Umbilical cord (tissue), 2 donors: ENCODE data around the gene EXTL1. TPM values are rescaled to one million over a fixed set of nuclear protein-coding genes. Genes with fewer than 3 reads are reported as not detected.
A peak's percentile ranks its signal among the peaks of the same experiment; 100 is the strongest.

Source experiments
- DNase-seq: peaks from one replicate; pipeline ENCODE4 v3.0.0-alpha.2; 2015; ENCODE audit warnings: low spot score
- total RNA-seq: library from RNA; depleted of rRNA; stranded (reverse); fragments of >200 nt; gene quantifications from one replicate; pipeline ENCODE4 v1.2.3, GENCODE V29; 2014; ENCODE audit warnings: low replicate concordance; ENCODE audit not compliant: insufficient read depth

Gene EXTL1
- total RNA-seq, 1 donor from 2014 or later: 0.48 TPM

DNA sequence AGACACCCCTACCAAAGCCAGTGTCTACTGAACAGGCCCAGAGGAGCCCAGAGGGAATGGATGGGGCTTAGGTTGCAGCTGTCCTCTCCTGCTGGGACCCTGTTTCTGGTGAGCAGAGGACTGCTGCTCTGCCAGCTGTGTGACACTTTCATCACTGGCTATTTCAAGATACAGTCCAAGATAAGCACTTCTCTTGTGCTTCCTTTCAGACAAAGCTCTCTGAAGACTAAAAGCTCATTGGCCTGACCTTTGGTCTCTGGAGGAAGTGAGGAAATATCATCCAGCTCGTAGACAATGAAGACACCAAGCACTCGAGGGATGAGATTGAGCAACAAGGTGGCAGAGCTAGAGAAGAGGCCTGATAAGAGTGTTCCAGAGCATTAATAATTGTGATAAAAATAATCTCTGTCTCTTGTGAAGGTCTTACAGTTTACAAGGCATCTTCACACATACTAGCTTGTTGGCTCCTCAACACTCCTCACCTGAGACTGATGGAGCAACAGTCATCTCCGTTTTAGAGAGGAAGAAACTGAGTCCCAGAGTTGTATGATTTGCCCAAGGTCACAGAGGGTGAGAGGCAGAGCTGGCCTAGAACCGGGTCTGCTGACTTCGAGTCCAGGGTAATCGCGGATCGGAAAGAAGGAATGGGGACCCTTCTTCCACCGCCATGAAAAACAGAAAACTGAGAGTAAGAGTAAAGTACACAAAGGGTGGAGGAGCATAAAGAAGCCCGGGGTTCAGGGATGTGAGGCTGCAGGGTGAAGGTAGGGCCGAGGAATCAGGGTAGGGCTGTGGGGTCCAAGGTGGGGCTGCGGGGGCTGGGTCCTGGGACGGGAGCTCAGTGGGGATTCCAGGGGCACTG is 24.4 kb upstream of the EXTL1 start:
- DNase-seq: peak; percentile 49

- DNase-seq: peak; percentile 100
These were observed 23.5 kb upstream of the EXTL1 start, which contains the start of gene PAFAH2 for GRCh38 chr1:25997828-25998761. Gene PAFAH2 (minus strand): TSS chr1:25998063. CDS start chr1:25990816, 7,247 bp downstream.

- DNase-seq: no peak
These were observed 22.4 kb upstream of the EXTL1 start for GRCh38 chr1:25999041-25999800.

GRCh38 chr1:26003262-26003661 is 18.3 kb upstream of the EXTL1 start:
- DNase-seq: no peak

DNA sequence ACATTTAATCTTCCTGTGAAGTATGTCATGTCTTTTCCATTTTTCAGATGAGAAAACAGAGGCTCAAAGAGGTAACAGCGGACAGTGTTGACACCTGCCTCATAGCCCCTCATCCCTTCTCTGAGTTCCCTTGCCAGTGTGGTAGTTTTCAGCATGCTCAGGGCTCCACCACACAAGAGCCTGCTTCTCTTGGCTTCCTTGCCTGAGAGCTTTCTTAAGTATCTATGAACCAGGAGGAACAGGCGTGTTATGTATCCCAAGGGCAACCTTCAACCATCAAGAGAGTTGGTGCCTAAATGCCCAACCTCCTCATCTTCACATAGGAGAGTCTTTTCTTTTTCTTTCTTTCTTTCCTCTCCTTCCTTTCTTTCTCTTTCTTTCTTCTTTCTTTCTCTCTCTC is 17.8 kb upstream of the EXTL1 start:
- no peak for DNase-seq

DNA sequence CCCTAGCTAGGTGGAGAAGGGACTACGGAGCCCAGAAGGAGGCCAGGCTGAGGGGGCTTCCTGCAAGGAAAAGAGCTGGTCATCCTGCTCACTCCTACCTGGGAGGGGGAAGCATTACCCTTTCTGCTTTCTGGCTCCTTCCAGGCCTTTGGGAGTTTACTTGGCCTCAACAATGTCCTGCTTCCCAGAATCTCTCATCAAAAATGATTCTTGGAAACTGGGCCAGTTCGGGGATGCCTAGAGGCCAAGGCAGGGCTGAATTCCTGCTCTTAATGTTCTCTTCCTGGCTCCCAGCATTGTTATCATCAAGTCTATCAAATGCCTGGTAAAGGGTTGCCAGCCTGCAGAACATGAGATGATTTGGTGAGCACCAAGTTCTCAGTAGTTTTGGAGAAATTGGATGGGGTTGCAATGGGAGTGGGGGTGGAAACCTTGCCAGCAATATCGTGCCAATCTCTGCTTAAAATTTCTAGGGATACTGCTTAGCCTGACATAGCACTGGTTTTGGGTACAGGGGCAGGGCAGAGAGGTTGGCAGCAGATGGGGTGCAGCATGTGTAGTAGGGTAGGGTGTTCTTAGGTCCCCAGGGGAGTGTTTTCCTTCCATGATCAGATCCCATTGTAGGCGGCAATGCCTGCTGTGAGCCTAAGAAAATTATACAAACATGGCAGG is 16.0 kb upstream of the EXTL1 start:
- DNase-seq: no peak

GRCh38 chr1:26006710-26007109 is 14.9 kb upstream of the EXTL1 start:
- no peak for DNase-seq

- peak; percentile 38 for DNase-seq
These were observed 11.7 kb upstream of the EXTL1 start for GRCh38 chr1:26009796-26010447.

DNA sequence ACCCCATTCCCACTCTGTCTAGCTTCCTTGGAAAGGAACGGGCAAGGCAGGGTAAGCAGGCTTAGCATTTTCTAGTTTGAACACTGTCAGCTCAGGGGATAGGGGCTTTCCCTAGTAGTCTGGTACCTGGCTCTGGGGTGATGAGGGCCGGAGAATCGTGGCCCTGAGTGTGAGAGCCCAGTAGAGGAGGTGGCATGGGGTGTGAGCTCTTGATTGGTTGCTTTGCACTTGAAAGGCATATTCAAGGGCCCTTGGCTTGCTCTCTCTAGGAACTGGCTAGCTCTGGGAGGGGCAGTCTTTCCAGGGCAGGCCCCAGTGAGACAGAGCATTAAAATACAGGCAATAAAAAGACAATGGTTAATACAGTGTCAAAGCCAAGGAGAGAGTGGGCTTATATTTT is 10.8 kb upstream of the EXTL1 start:
- DNase-seq: no peak

- DNase-seq: no peak
These were observed 8.7 kb upstream of the EXTL1 start for GRCh38 chr1:26012864-26013263.

- DNase-seq: no peak
These were observed 7.4 kb upstream of the EXTL1 start for GRCh38 chr1:26014179-26014578.

DNA sequence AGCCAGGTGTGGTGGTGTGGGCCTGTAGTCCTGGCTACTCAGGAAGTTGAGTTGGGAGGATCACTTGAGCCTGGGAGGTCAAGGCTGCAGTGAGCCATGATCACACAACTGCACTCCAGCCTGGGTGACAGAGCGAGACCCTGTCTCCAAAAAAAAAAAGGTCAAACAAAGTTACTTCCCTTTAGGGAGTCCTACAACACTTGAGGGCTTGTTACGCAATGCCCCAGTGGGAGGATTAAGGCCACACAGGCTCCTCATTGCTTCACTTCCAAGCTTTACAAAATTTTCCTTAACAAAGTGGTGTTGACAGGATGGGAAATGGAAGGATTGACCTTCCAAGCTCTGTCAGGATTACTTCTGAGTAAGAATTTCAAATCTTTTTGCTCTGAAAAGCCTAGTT is 6.2 kb upstream of the EXTL1 start:
- DNase-seq: peak; percentile 82

DNA sequence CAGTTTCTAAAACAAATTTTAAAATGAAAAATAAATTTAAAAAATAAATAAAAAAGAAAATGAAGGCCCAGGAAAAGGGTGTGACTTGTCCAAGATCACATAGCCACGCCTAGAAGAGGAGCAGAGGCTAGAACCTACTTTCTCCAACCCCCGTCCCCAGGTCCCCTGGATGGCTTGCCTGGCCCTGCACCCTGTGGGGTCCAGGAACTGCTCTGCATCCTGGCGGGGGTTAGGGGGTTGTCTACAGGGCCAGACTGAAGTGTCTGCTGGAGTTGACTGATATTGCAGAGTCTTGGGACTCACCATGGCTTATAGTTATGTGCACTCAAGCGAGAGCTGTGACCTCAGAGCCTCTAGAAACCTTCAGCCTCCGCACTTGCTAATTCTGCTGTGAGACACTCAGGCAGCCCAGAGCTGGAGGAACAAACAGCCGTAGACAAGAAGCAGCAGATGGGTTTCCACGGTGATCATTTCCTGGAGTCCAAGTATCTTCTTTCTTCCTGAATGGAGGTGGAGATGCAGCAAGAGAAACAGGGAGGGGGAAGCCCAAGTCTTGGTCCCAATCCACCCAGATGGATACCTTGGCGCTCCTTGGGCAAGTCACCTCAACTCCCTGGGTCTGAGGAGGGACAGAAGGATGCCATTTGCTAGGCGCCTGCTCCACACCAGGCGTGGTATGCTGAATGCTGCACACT is 5.2 kb upstream of the EXTL1 start:
- DNase-seq: no peak

GRCh38 chr1:26016953-26017545 is 4.5 kb upstream of the EXTL1 start:
- DNase-seq: no peak

DNA sequence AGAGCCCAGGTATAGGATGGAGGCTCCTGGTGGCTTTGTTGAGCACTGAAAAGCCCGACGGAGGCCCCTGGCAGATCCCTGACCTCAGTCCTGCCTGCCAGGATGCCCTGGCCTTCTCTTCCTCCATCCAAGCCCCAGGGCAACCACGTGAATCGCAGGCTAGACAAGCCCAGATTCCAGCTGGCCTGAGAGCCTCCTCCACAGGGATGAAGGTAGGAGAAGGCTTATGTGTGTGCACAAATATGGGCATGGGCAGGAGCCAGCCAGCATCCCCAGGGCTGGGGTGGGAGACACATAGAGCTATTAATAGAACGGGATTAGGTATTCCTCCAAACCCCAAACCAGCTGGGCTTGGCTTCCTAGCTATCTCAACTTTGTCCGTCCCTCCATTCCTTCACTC is 4.0 kb upstream of the EXTL1 start:
- peak; percentile 42 for DNase-seq

DNA sequence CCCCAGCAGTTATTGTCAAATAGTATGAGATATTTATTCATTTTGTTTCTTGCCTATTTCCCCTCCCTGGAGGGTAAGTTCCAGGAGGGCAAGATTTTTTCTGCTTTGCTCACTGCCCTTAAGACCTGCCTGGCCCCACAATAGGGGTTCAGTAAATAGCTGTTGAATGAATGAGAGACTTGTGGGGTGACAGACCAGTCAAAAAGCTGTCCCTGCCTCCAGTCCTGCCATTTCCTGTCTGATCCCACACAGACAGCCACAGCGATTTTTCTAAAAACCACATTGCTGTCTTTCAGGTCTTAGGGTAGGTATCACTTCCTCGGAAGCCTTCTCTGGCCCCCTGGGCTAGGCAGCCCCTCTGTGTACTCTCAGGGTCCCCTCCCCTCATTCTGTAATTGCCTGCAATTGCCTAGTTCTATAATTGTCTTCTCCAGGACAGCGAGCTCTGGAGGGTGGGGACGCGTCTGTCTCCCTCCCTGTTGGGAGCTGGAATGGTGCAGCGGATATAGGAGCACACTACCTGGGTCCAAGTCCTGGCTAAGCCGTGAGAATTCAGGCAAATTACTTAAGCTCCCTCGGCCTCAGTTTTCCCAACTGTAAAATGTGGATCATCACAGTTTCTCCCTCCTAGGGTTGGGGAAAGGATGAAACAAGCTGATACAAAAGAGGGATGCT is 1.8 kb upstream of the EXTL1 start:
- no peak for DNase-seq

DNA sequence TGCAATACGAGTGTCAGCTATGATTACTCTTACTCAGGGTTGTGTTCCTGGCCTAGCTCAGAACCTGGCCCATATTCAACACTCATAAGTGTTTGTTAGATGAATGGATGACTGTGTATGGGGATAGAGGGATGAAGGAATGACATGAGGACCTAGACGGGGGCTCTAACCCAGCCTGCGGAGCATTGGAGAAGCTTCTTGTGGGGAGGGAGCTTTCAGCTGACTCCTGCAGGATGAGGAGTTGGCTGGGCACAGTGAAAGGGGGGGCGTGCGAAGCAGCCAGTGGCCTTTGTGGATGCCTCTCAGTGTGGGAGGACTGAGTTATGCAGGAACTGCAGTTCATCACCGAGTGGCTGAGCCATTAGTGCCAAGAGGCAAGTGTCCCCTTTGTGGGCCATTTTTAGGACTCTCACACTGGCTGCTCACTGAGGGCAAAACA is 1.2 kb upstream of the EXTL1 start:
- no peak for DNase-seq

GRCh38 chr1:26020941-26021646 is 481 bp upstream of the EXTL1 start:
- DNase-seq: no peak
